ENCODE measurements around the gene NUBP1.

NUBP1 gene

GRCh38 chr16:10760858-10761257 is 17.2 kb downstream of the NUBP1 start:
- Histone ChIP-seq H3K36me3 (replicated peaks in 1 of 2; ENCODE audit: control insufficient read depth in 2 of 2, insufficient read depth in 2 of 2, low read length in 2 of 2) (peaks cover 48 to 80% of the 10 kb centered on the region in 2 donors), H3K9ac (ENCODE audit: low read depth, low read length, poor library complexity) (no peak overlapping the region), H3K27ac (replicated peaks; ENCODE audit: low read length) (no peak overlapping the region), H2AFZ (ENCODE audit: low read length) (no peak overlapping the region), H3K23ac (ENCODE audit: low read depth, low read length, poor library complexity) (no peak overlapping the region), H3K14ac (ENCODE audit: low read length) (no peak overlapping the region), H3K9me3 (replicated peaks in 1 of 2; ENCODE audit: control insufficient read depth in 2 of 2, insufficient read depth in 1 of 2, low read depth in 1 of 2, low read length in 2 of 2) (no peaks in the 10 kb centered on the region), H3K4ac (ENCODE audit: low read length) (no peak overlapping the region), H4K8ac (ENCODE audit: low read depth, low read length) (no peak overlapping the region), H2BK5ac (ENCODE audit: low read length) (no peak overlapping the region), H3K18ac (ENCODE audit: low read length) (no peak overlapping the region), H3K4me1 (ENCODE audit: control insufficient read depth in 2 of 2, insufficient read depth in 1 of 2, low read depth in 1 of 2, low read length in 2 of 2) (no peaks in the 10 kb centered on the region), H3K4me3 (ENCODE audit: low read length in 2 of 2) (no peak overlapping the region), H3K79me1 (ENCODE audit: low read depth, low read length) (peaks cover 2% of the 10 kb centered on the region), H2BK120ac (ENCODE audit: low read depth, low read length) (no peak overlapping the region), H3K27me3 (ENCODE audit: control insufficient read depth in 3 of 3, insufficient read depth in 3 of 3, low read depth in 1 of 3, low read length in 3 of 3) (no peaks in the 10 kb centered on the region), H3K4me2 (ENCODE audit: insufficient read depth, low read length, poor library complexity, severe bottlenecking) (no peak overlapping the region), H2BK12ac (ENCODE audit: low read length) (no peak overlapping the region), H2BK15ac (ENCODE audit: low read length) (no peak overlapping the region), H4K91ac (ENCODE audit: low read depth, low read length, poor library complexity) (no peak overlapping the region), H2AK5ac (ENCODE audit: low read depth, low read length) (no peak overlapping the region)
- no CpG with 5 or more reads among the region's 3 CpGs for WGBS, 2 donors (ENCODE audit: extremely low coverage in 2 of 2, insufficient read length in 2 of 2, insufficient replicate concordance in 1 of 2)
- DNase-seq (ENCODE audit: low spot score) = no peak

GRCh38 chr16:10761373-10761772 is 17.7 kb downstream of the NUBP1 start:
- H3K23ac ChIP-seq (ENCODE audit: low read depth, low read length, poor library complexity) = no peak overlapping the region
- no peak overlapping the region for H3K4ac ChIP-seq (ENCODE audit: low read length)
- no CpG with 5 or more reads among the region's 8 CpGs for WGBS, 2 donors (ENCODE audit: extremely low coverage in 2 of 2, insufficient read length in 2 of 2, insufficient replicate concordance in 1 of 2)
- no peak overlapping the region for H4K91ac ChIP-seq (ENCODE audit: low read depth, low read length, poor library complexity)
- no peak overlapping the region for H2BK120ac ChIP-seq (ENCODE audit: low read depth, low read length)
- H3K9me3 ChIP-seq (replicated peaks in 1 of 2; ENCODE audit: control insufficient read depth in 2 of 2, insufficient read depth in 1 of 2, low read depth in 1 of 2, low read length in 2 of 2) = no peaks in the 10 kb centered on the region
- H3K27ac ChIP-seq (replicated peaks; ENCODE audit: low read length) = no peak overlapping the region
- peaks cover 53 to 81% of the 10 kb centered on the region in 2 donors for H3K36me3 ChIP-seq (replicated peaks in 1 of 2; ENCODE audit: control insufficient read depth in 2 of 2, insufficient read depth in 2 of 2, low read length in 2 of 2)
- no peak overlapping the region for H2BK5ac ChIP-seq (ENCODE audit: low read length)
- H2BK15ac ChIP-seq (ENCODE audit: low read length) = no peak overlapping the region
- no peak overlapping the region for H3K9ac ChIP-seq (ENCODE audit: low read depth, low read length, poor library complexity)
- no peaks in the 10 kb centered on the region for H3K27me3 ChIP-seq (ENCODE audit: control insufficient read depth in 3 of 3, insufficient read depth in 3 of 3, low read depth in 1 of 3, low read length in 3 of 3)
- no peak overlapping the region for H3K14ac ChIP-seq (ENCODE audit: low read length)
- no peak overlapping the region for H2AFZ ChIP-seq (ENCODE audit: low read length)
- no peaks in the 10 kb centered on the region for H3K4me1 ChIP-seq (ENCODE audit: control insufficient read depth in 2 of 2, insufficient read depth in 1 of 2, low read depth in 1 of 2, low read length in 2 of 2)
- no peak overlapping the region for H3K4me2 ChIP-seq (ENCODE audit: insufficient read depth, low read length, poor library complexity, severe bottlenecking)
- H4K8ac ChIP-seq (ENCODE audit: low read depth, low read length) = no peak overlapping the region
- peaks cover 2% of the 10 kb centered on the region for H3K79me1 ChIP-seq (ENCODE audit: low read depth, low read length)
- no peak overlapping the region for H3K18ac ChIP-seq (ENCODE audit: low read length)
- no peak for DNase-seq (ENCODE audit: low spot score)
- H2BK12ac ChIP-seq (ENCODE audit: low read length) = no peak overlapping the region
- H3K4me3 ChIP-seq (ENCODE audit: low read length in 2 of 2) = no peak overlapping the region
- H2AK5ac ChIP-seq (ENCODE audit: low read depth, low read length) = no peak overlapping the region

- Histone ChIP-seq H3K4ac (ENCODE audit: low read length) (no peak overlapping the region), H2BK5ac (ENCODE audit: low read length) (no peak overlapping the region), H3K27ac (replicated peaks; ENCODE audit: low read length) (no peak overlapping the region), H2BK15ac (ENCODE audit: low read length) (no peak overlapping the region), H3K4me2 (ENCODE audit: insufficient read depth, low read length, poor library complexity, severe bottlenecking) (no peak overlapping the region), H3K36me3 (replicated peaks in 1 of 2; ENCODE audit: control insufficient read depth in 2 of 2, insufficient read depth in 2 of 2, low read length in 2 of 2) (peaks cover 54 to 72% of the 10 kb centered on the region in 2 donors), H3K4me1 (ENCODE audit: control insufficient read depth in 2 of 2, insufficient read depth in 1 of 2, low read depth in 1 of 2, low read length in 2 of 2) (no peaks in the 10 kb centered on the region), H3K27me3 (ENCODE audit: control insufficient read depth in 3 of 3, insufficient read depth in 3 of 3, low read depth in 1 of 3, low read length in 3 of 3) (peaks cover 0 to 2% (median 0%) of the 10 kb centered on the region in 3 experiments), H3K9me3 (replicated peaks in 1 of 2; ENCODE audit: control insufficient read depth in 2 of 2, insufficient read depth in 1 of 2, low read depth in 1 of 2, low read length in 2 of 2) (no peaks in the 10 kb centered on the region), H2BK120ac (ENCODE audit: low read depth, low read length) (no peak overlapping the region), H3K14ac (ENCODE audit: low read length) (no peak overlapping the region), H3K23ac (ENCODE audit: low read depth, low read length, poor library complexity) (peak overlapping the region; percentile 62), H2AK5ac (ENCODE audit: low read depth, low read length) (no peak overlapping the region), H3K18ac (ENCODE audit: low read length) (no peak overlapping the region), H2AFZ (ENCODE audit: low read length) (no peak overlapping the region), H3K4me3 (ENCODE audit: low read length in 2 of 2) (no peak overlapping the region), H3K9ac (ENCODE audit: low read depth, low read length, poor library complexity) (no peak overlapping the region), H4K91ac (ENCODE audit: low read depth, low read length, poor library complexity) (no peak overlapping the region), H2BK12ac (ENCODE audit: low read length) (peak overlapping the region; percentile 18), H4K8ac (ENCODE audit: low read depth, low read length) (no peak overlapping the region), H3K79me1 (ENCODE audit: low read depth, low read length) (peaks cover 2% of the 10 kb centered on the region)
- no CpG with 5 or more reads among the region's 35 CpGs for WGBS, 2 donors (ENCODE audit: extremely low coverage in 2 of 2, insufficient read length in 2 of 2, insufficient replicate concordance in 1 of 2)
- DNase-seq (ENCODE audit: low spot score) = no peak
These were observed 18.8 kb downstream of the NUBP1 start for GRCh38 chr16:10762336-10763016.

GRCh38 chr16:10763456-10763855 is 19.8 kb downstream of the NUBP1 start:
- Histone ChIP-seq H3K9ac (ENCODE audit: low read depth, low read length, poor library complexity) (no peak overlapping the region), H2AK5ac (ENCODE audit: low read depth, low read length) (no peak overlapping the region), H3K4ac (ENCODE audit: low read length) (no peak overlapping the region), H3K14ac (ENCODE audit: low read length) (no peak overlapping the region), H3K4me1 (ENCODE audit: control insufficient read depth in 2 of 2, insufficient read depth in 1 of 2, low read depth in 1 of 2, low read length in 2 of 2) (no peaks in the 10 kb centered on the region), H2BK12ac (ENCODE audit: low read length) (no peak overlapping the region), H4K91ac (ENCODE audit: low read depth, low read length, poor library complexity) (no peak overlapping the region), H3K4me3 (ENCODE audit: low read length in 2 of 2) (no peak overlapping the region), H3K79me1 (ENCODE audit: low read depth, low read length) (peaks cover 2% of the 10 kb centered on the region), H3K27me3 (ENCODE audit: control insufficient read depth in 3 of 3, insufficient read depth in 3 of 3, low read depth in 1 of 3, low read length in 3 of 3) (peaks cover 0 to 2% (median 0%) of the 10 kb centered on the region in 3 experiments), H3K23ac (ENCODE audit: low read depth, low read length, poor library complexity) (no peak overlapping the region), H3K9me3 (replicated peaks in 1 of 2; ENCODE audit: control insufficient read depth in 2 of 2, insufficient read depth in 1 of 2, low read depth in 1 of 2, low read length in 2 of 2) (no peaks in the 10 kb centered on the region), H4K8ac (ENCODE audit: low read depth, low read length) (no peak overlapping the region), H3K18ac (ENCODE audit: low read length) (no peak overlapping the region), H3K27ac (replicated peaks; ENCODE audit: low read length) (no peak overlapping the region), H2BK15ac (ENCODE audit: low read length) (no peak overlapping the region), H3K36me3 (replicated peaks in 1 of 2; ENCODE audit: control insufficient read depth in 2 of 2, insufficient read depth in 2 of 2, low read length in 2 of 2) (peaks cover 49 to 70% of the 10 kb centered on the region in 2 donors), H2AFZ (ENCODE audit: low read length) (no peak overlapping the region), H2BK120ac (ENCODE audit: low read depth, low read length) (no peak overlapping the region), H3K4me2 (ENCODE audit: insufficient read depth, low read length, poor library complexity, severe bottlenecking) (no peak overlapping the region), H2BK5ac (ENCODE audit: low read length) (no peak overlapping the region)
- WGBS, 2 donors (ENCODE audit: extremely low coverage in 2 of 2, insufficient read length in 2 of 2, insufficient replicate concordance in 1 of 2) = no CpG with 5 or more reads among the region's 7 CpGs
- no peak for DNase-seq (ENCODE audit: low spot score)
